GM12874 (cell line): Measurements from ENCODE around the gene LRP1-AS.

Source experiments
- CTCF ChIP-seq: IDR thresholded peaks from 2 replicates; pipeline ENCODE4 v1.5.1; 2011; ENCODE audit warnings: low read depth, mild to moderate bottlenecking, control low read depth, low read length, moderate library complexity; ENCODE audit not compliant: insufficient read depth

Gene LRP1-AS

GRCh38 chr12:57171668-57172067, 24.2 kb upstream of the LRP1-AS start:
- TF ChIP-seq CTCF: no peak

GRCh38 chr12:57170927-57171326, 23.5 kb upstream of the LRP1-AS start:
- no peak for TF ChIP-seq CTCF

- TF ChIP-seq CTCF: no peak
These were observed 23.0 kb upstream of the LRP1-AS start for GRCh38 chr12:57170408-57170807.

GRCh38 chr12:57169969-57170368, 22.6 kb upstream of the LRP1-AS start:
- TF ChIP-seq CTCF: no peak

GRCh38 chr12:57169046-57169795, 21.8 kb upstream of the LRP1-AS start:
- no peak for TF ChIP-seq CTCF

GRCh38 chr12:57168058-57168457, 20.6 kb upstream of the LRP1-AS start:
- no peak for TF ChIP-seq CTCF

GRCh38 chr12:57166971-57167371, 19.6 kb upstream of the LRP1-AS start:
- TF ChIP-seq CTCF: no peak

- no peak for TF ChIP-seq CTCF
These were observed 18.3 kb upstream of the LRP1-AS start for GRCh38 chr12:57165741-57166140.
